Esophagus mucosa (tissue), 1 donor: ENCODE measurements around the gene UGT1A7. TPM values are rescaled to one million over a fixed set of nuclear protein-coding genes. Genes with fewer than 3 reads are reported as not detected.
"Not testable (repeated sequence)": the region's sequence is repeated elsewhere in the genome, so short reads cannot be mapped to it uniquely, and the experiment has no call there.

ENCODE experiments used
- ATAC-seq: fragments of 200-7000 bp; cut with Tn5 transposase; one replicate; pipeline ENCODE4 v1.9.1; 2020
- total RNA-seq: library from RNA; stranded (reverse); gene quantifications from one replicate; pipeline ENCODE4 v1.2.4, GENCODE V29; 2023
- donor health status: DM: yes; HTN: yes; CAD: no.

UGT1A7 gene
- 13.9 TPM for total RNA-seq

- peak; percentile 74 for ATAC-seq
Observed at GRCh38 chr2:233681521-233682099, at the start of gene UGT1A7. UGT1A7 (plus strand) TSS chr2:233681901; CDS start chr2:233681938, 37 bp downstream.

- peak; percentile 39 for ATAC-seq
Observed at GRCh38 chr2:233636306-233636705, 45.4 kb upstream of the UGT1A7 start, which contains the start of gene UGT1A10. UGT1A10 (plus strand) TSS chr2:233636448; CDS start chr2:233636523, 75 bp downstream.

- ATAC-seq = peak; percentile 71
Observed at GRCh38 chr2:233638836-233639235, 42.9 kb upstream of the UGT1A7 start.

- ATAC-seq = no peak
Observed at GRCh38 chr2:233639860-233640259, 41.8 kb upstream of the UGT1A7 start.

GRCh38 chr2:233643128-233643527 is 38.6 kb upstream of the UGT1A7 start:
- ATAC-seq = peak; percentile 70

- ATAC-seq = not testable (repeated sequence)
Observed at GRCh38 chr2:233646033-233646432, 35.7 kb upstream of the UGT1A7 start.

- peak; percentile 97 for ATAC-seq
Observed at GRCh38 chr2:233650981-233651380, 30.7 kb upstream of the UGT1A7 start.

GRCh38 chr2:233651430-233651829 is 30.3 kb upstream of the UGT1A7 start:
- ATAC-seq = peak; percentile 21

GRCh38 chr2:233654501-233654900 is 27.2 kb upstream of the UGT1A7 start:
- ATAC-seq = no peak

GRCh38 chr2:233655043-233655442 is 26.7 kb upstream of the UGT1A7 start:
- ATAC-seq = no peak

GRCh38 chr2:233655943-233656342 is 25.8 kb upstream of the UGT1A7 start:
- ATAC-seq = not testable (repeated sequence)

GRCh38 chr2:233656443-233656842 is 25.3 kb upstream of the UGT1A7 start:
- no peak for ATAC-seq

- ATAC-seq = no peak
Observed at GRCh38 chr2:233658610-233659009, 23.1 kb upstream of the UGT1A7 start.

- ATAC-seq = no peak
Observed at GRCh38 chr2:233663911-233664310, 17.8 kb upstream of the UGT1A7 start.

GRCh38 chr2:233668605-233669260 is 13.0 kb upstream of the UGT1A7 start:
- ATAC-seq = no peak

GRCh38 chr2:233671290-233672161 is 10.2 kb upstream of the UGT1A7 start, which contains the start of gene UGT1A9:
UGT1A9 (plus strand) TSS chr2:233671898; CDS start chr2:233671935, 37 bp downstream.
- no peak for ATAC-seq

GRCh38 chr2:233672886-233673285 is 8.8 kb upstream of the UGT1A7 start:
- ATAC-seq = no peak

- ATAC-seq = no peak
Observed at GRCh38 chr2:233673896-233674295, 7.8 kb upstream of the UGT1A7 start.

- no peak for ATAC-seq
Observed at GRCh38 chr2:233674314-233674713, 7.4 kb upstream of the UGT1A7 start.

- ATAC-seq = no peak
Observed at GRCh38 chr2:233674995-233675394, 6.7 kb upstream of the UGT1A7 start.

- ATAC-seq = no peak
Observed at GRCh38 chr2:233676046-233676445, 5.7 kb upstream of the UGT1A7 start.

- peak; percentile 26 for ATAC-seq
Observed at GRCh38 chr2:233679196-233679595, 2.5 kb upstream of the UGT1A7 start.

GRCh38 chr2:233680361-233681045 is 1.2 kb upstream of the UGT1A7 start:
- no peak for ATAC-seq
